ENCODE data around the gene PADI2. TPM values are rescaled to one million over a fixed set of nuclear protein-coding genes. Genes with fewer than 3 reads are reported as not detected.

Gene PADI2
- total RNA-seq, 4 donors from 2014 or later = 15.4 to 27.2 (median 18.6) TPM

DNA sequence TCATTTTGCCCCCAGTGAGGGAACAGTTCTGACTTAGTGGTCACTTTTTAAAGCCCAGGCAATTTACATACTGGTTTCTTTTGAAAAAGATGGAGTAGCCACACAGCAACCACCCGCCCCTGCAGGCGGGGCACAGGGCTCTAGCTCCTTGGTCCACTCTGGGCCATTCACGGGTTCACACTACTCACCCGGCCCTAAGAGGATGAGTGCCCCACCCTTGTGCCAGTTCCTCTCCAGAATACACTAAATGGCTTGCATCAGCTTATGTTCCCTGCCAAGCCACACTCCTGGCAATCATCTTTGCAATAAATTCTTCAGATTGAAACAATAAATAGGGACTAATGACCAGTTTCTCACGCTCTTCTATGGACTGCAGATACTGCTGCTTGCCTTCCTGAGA is 91.8 kb downstream of the PADI2 start:
- no peak for DNase-seq (ENCODE audit: low spot score in 2 of 2)
- 51% methylated on average over 5 of the region's 5 CpGs for WGBS
- no peak overlapping the region for H3K4me3 ChIP-seq
- H3K9me3 ChIP-seq = no peaks in the 10 kb centered on the region
- no peaks in the 10 kb centered on the region for H3K27me3 ChIP-seq
- peaks cover 75% of the 10 kb centered on the region for H3K36me3 ChIP-seq
- H3K27ac ChIP-seq = peak overlapping the region; percentile 63
- peaks cover 14% of the 10 kb centered on the region for H3K4me1 ChIP-seq
- no peak for TF ChIP-seq POLR2A (IDR thresholded peaks at IDR 0.05)
- TF ChIP-seq, protein P1, sequence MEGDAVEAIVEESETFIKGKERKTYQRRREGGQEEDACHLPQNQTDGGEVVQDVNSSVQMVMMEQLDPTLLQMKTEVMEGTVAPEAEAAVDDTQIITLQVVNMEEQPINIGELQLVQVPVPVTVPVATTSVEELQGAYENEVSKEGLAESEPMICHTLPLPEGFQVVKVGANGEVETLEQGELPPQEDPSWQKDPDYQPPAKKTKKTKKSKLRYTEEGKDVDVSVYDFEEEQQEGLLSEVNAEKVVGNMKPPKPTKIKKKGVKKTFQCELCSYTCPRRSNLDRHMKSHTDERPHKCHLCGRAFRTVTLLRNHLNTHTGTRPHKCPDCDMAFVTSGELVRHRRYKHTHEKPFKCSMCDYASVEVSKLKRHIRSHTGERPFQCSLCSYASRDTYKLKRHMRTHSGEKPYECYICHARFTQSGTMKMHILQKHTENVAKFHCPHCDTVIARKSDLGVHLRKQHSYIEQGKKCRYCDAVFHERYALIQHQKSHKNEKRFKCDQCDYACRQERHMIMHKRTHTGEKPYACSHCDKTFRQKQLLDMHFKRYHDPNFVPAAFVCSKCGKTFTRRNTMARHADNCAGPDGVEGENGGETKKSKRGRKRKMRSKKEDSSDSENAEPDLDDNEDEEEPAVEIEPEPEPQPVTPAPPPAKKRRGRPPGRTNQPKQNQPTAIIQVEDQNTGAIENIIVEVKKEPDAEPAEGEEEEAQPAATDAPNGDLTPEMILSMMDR (IDR thresholded peaks at IDR 0.05) = no peak
- no peak for TF ChIP-seq EP300 (IDR thresholded peaks at IDR 0.05)
- no peak for TF ChIP-seq POLR2AphosphoS5 (IDR thresholded peaks at IDR 0.05)

DNA sequence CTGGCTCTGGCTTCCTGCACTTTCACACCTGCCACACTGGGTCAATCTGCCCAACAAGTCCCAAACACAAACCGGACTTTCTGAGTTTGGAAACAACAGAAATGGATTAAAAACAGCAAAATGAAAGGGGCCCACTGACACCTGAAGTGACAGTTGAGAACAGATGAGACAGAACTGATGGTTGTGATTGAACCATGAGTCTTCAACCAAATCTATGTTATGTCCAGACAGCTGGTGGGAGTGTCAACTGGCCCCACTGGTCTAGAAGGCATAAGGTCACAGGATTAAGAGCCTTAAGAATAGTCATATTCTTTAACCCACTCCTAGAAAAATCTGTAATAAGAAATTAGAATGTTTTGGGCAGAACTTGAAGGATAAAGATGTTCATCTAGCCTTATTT is 94.5 kb downstream of the PADI2 start:
- no peak overlapping the region for H3K27ac ChIP-seq

DNA sequence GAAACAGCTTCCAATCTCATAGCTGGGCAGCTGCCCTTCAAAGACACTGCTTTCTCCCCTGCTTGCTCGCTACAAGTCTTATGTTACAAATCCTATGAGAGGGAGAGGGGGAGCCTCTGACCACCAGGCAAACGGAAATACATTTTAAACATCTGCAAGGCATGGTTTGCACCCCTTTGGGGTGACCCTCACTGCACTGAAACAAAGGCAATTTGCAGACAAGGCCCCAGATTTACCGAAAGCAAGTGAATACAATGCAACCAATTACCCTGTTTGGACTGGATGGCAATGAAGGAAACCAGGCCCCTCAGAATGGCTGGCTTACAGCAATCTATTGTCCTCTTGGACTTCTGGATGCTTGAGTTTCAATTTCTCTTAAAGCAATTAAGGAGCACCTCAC is 95.7 kb downstream of the PADI2 start:
- 86% methylated on average over 3 of the region's 3 CpGs for WGBS
- DNase-seq (ENCODE audit: low spot score in 2 of 2) = no peak
- Histone ChIP-seq H3K36me3 (peaks cover 90% of the 10 kb centered on the region), H3K9me3 (no peaks in the 10 kb centered on the region), H3K27ac (no peak overlapping the region), H3K27me3 (no peaks in the 10 kb centered on the region), H3K4me3 (no peak overlapping the region), H3K4me1 (peaks cover 14% of the 10 kb centered on the region)
- TF ChIP-seq POLR2AphosphoS5 (IDR thresholded peaks at IDR 0.05) (no peak), POLR2A (IDR thresholded peaks at IDR 0.05) (no peak), EP300 (IDR thresholded peaks at IDR 0.05) (no peak)
- TF ChIP-seq, protein P1 (IDR thresholded peaks at IDR 0.05) = no peak

More for the DNA sequence above, 94.5 kb downstream of the PADI2 start:
- DNase-seq (ENCODE audit: low spot score in 2 of 2) = no peak
- 88% methylated on average over 1 of the region's 1 CpG for WGBS
- Histone ChIP-seq H3K9me3 (no peaks in the 10 kb centered on the region), H3K27me3 (no peaks in the 10 kb centered on the region), H3K4me1 (peaks cover 14% of the 10 kb centered on the region), H3K4me3 (no peak overlapping the region), H3K36me3 (peaks cover 84% of the 10 kb centered on the region)
- no peak for TF ChIP-seq POLR2AphosphoS5 (IDR thresholded peaks at IDR 0.05)
- no peak for TF ChIP-seq EP300 (IDR thresholded peaks at IDR 0.05)
- TF ChIP-seq, protein P1 (IDR thresholded peaks at IDR 0.05) = no peak
- no peak for TF ChIP-seq POLR2A (IDR thresholded peaks at IDR 0.05)

DNA sequence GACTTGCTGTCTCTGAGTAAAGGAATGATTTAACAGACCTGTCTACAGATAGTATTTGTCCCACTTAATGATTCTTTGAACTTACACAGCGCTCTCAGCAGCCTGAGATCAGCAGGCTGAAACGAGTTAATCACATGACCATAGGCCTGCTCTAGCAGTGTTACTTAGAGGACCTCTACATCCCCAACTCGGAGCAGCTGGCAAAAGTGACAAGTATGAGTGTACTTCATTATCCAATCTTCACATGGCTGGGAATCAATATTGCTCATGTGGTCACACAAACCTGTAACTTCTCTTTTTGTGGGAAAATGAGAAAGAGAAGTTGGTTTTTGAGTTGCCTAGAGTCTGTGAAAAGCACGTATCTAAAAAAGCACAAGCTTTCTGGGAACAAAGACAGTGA is 96.1 kb downstream of the PADI2 start:
- Histone ChIP-seq H3K27me3 (no peaks in the 10 kb centered on the region), H3K4me1 (peaks cover 13% of the 10 kb centered on the region), H3K9me3 (no peaks in the 10 kb centered on the region), H3K36me3 (peaks cover 93% of the 10 kb centered on the region), H3K4me3 (no peak overlapping the region), H3K27ac (no peak overlapping the region)
- WGBS = 45% methylated on average over 4 of the region's 4 CpGs
- DNase-seq (ENCODE audit: low spot score in 2 of 2) = no peak
- TF ChIP-seq, protein P1 (IDR thresholded peaks at IDR 0.05) = no peak
- TF ChIP-seq POLR2AphosphoS5 (IDR thresholded peaks at IDR 0.05) (no peak), POLR2A (IDR thresholded peaks at IDR 0.05) (no peak), EP300 (IDR thresholded peaks at IDR 0.05) (no peak)

DNA sequence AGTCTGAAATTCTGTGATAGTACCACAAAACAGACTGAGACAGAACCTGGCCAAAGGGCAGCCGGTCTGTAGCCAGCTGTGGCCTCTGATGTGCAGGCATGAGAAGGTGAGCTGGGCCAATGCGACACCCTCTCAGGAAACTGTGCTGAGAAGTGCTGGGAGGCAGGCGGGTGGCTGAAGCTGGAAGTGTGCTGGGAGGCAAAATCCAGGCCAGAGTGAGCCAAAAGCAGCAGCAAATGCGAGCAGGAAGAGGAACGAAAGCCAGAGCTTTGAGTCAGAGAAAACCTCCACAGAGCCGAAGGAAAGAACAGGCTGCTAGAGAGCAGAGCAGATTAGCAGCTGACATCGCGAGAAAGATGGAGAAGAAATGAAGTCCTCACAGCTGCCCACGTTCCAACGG is 97.4 kb downstream of the PADI2 start:
- DNase-seq (ENCODE audit: low spot score in 2 of 2) = no peak
- Histone ChIP-seq H3K4me3 (no peak overlapping the region), H3K36me3 (peaks cover 88% of the 10 kb centered on the region), H3K27ac (no peak overlapping the region), H3K4me1 (peaks cover under 1% of the 10 kb centered on the region), H3K27me3 (no peaks in the 10 kb centered on the region), H3K9me3 (no peaks in the 10 kb centered on the region)
- WGBS = 87% methylated on average over 10 of the region's 10 CpGs
- TF ChIP-seq POLR2AphosphoS5 (IDR thresholded peaks at IDR 0.05) (no peak), EP300 (IDR thresholded peaks at IDR 0.05) (no peak), POLR2A (IDR thresholded peaks at IDR 0.05) (no peak)
- TF ChIP-seq, protein P1 (IDR thresholded peaks at IDR 0.05) = no peak
